Coronary artery (tissue), 2 donors: ENCODE measurements around the gene NGF.

Experiments
- DNase-seq: peaks from one replicate; pipeline ENCODE4 v3.0.0-alpha.2; 2017; ENCODE audit warnings: low spot score
- H3K27ac ChIP-seq, 2 donors: fragments of 200-600 bp; sonication (generic); one replicate each; pipeline ENCODE4 v1.5.1; 2016 to 2019
- H3K4me3 ChIP-seq: fragments of 200-600 bp; sonication (generic); 2 replicates; pipeline ENCODE4 v1.5.1; 2016; ENCODE audit warnings: mild to moderate bottlenecking, moderate library complexity
- CTCF ChIP-seq: fragments of 200-600 bp; sonication (generic); IDR thresholded peaks from one replicate; pipeline ENCODE4 v1.5.1; 2019; ENCODE audit warnings: antibody characterized with exemption

The NGF gene

GRCh38 chr1:115317101-115318012, 20.7 kb downstream of the NGF start:
- TF ChIP-seq CTCF = no peak
- Histone ChIP-seq H3K27ac (no peak overlapping the region), H3K4me3 (no peak overlapping the region)
- no peak for DNase-seq

DNA sequence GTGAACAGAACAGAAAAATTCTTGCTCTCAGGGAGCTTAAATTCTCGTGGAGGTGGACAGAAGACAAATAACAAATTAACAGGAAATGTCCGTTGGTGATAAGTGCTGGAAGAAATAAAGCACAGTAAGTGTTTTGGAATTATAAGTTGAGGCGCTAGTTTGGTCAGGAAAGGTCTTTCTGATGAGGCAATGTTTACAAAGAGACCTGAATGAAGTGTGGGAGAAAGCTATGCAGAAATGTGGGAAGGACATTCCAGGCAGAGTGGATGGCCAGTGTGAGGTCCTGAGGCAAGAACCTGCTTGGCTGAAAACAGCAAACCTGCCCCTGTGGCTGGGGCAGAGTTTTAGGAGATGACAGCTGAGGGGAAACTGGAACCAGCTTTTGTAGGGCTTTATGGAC, 23.3 kb downstream of the NGF start:
- no peak overlapping the region for H3K4me3 ChIP-seq
- DNase-seq = no peak
- no peak for TF ChIP-seq CTCF
- peak overlapping the region in 1 of 2 donors; percentile 45 for H3K27ac ChIP-seq

GRCh38 chr1:115314092-115314491, 24.0 kb downstream of the NGF start:
- DNase-seq = no peak
- peak overlapping the region in 1 of 2 donors; percentile 45 for H3K27ac ChIP-seq
- H3K4me3 ChIP-seq = no peak overlapping the region
- TF ChIP-seq CTCF = no peak

DNA sequence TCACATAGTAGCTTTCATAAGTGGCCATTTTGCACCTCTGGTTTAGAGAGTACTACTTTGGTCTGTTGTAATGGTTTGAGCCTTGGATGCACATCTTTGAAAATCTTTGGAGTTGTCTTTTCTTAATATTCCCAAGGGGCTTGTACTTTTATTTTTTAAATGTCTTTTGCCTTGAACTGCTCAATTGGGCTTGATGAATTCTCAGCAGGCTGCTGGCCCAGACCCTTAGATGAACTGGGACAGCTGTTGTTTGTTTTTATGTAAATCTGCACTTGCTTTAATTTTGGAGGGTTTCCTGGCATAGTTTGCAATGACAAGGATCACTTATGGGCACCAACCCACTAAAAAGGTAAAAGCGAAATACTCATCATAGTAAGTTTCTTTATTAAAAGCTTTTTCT, 24.9 kb downstream of the NGF start:
- no peak overlapping the region for H3K27ac ChIP-seq
- DNase-seq = no peak
- no peak for TF ChIP-seq CTCF
- H3K4me3 ChIP-seq = no peak overlapping the region

- no peak overlapping the region for H3K27ac ChIP-seq
- DNase-seq = no peak
- no peak for TF ChIP-seq CTCF
- no peak overlapping the region for H3K4me3 ChIP-seq
Observed at GRCh38 chr1:115312742-115313141, 25.3 kb downstream of the NGF start.

- Histone ChIP-seq H3K27ac (no peak overlapping the region), H3K4me3 (no peak overlapping the region)
- no peak for DNase-seq
- TF ChIP-seq CTCF = no peak
Observed at GRCh38 chr1:115311474-115311989, 26.5 kb downstream of the NGF start.
